Measurements from ENCODE around the gene PIWIL4. TPM values are rescaled to one million over a fixed set of nuclear protein-coding genes. Genes with fewer than 3 reads are reported as not detected.

PIWIL4 gene
- total and polyA plus RNA-seq, 9 of the 15 experiments (the other 6 are each of a cell fraction or from before 2014, with no cell fraction given), result 6.3 to 17.0 (median 10.8) TPM

GRCh38 chr11:94533206-94533605 is 34.0 kb upstream of the PIWIL4 start (continued):
- TF ChIP-seq REST (IDR thresholded peaks at IDR 0.05; ENCODE audit: borderline replicate concordance), result no peak
- no peak for TF ChIP-seq REST (CRISPR knock-in tag; IDR thresholded peaks at IDR 0.05; ENCODE audit: low read depth)
- TF ChIP-seq ZNF778 (CRISPR knock-in tag; IDR thresholded peaks at IDR 0.05), result no peak
- no peak for TF ChIP-seq CHD1 (IDR thresholded peaks at IDR 0.05; ENCODE audit: low read length)
- no peak for TF ChIP-seq NCOA2 (IDR thresholded peaks at IDR 0.05; ENCODE audit: partially characterized antibody in 2 of 2)
- TF ChIP-seq ZNF518B (CRISPR knock-in tag; IDR thresholded peaks at IDR 0.05), result no peak
- no peak for TF ChIP-seq SMARCA4 (IDR thresholded peaks at IDR 0.05)
